Activated T-cell treated with anti-CD3 and anti-CD28 coated beads, Interleukin-2, amount 50 U/mL, for 4 hours (primary cell): ENCODE data around the gene CTR9. TPM values are rescaled to one million over a fixed set of nuclear protein-coding genes. Genes with fewer than 3 reads are reported as not detected.
"Not testable (repeated sequence)": the region's sequence is repeated elsewhere in the genome, so short reads cannot be mapped to it uniquely, and the experiment has no call there.

Experiments
- ATAC-seq, 2 donors: fragments of 200-7000 bp; cut with Tn5 transposase; one replicate each; pipeline ENCODE4 v1.10.0; 2021
- DNase-seq: peaks from one replicate; pipeline ENCODE4 v3.0.0-alpha.2; 2020
- H3K27me3 Mint-ChIP-seq: one replicate; pipeline ENCODE4 v1.8.0; 2021; ENCODE audit warnings: low read depth, mixed read lengths
- H3K36me3 Mint-ChIP-seq: one replicate; pipeline ENCODE4 v1.8.0; 2022; ENCODE audit warnings: mixed read lengths; ENCODE audit not compliant: insufficient read depth
- H3K4me1 Mint-ChIP-seq: one replicate; pipeline ENCODE4 v1.8.0; 2021; ENCODE audit warnings: low read depth, mixed read lengths
- H3K4me3 Mint-ChIP-seq: one replicate; pipeline ENCODE4 v1.8.0; 2021; ENCODE audit warnings: mild to moderate bottlenecking, moderate library complexity, mixed read lengths
- H3K9me3 Mint-ChIP-seq: one replicate; pipeline ENCODE4 v1.8.0; 2021; ENCODE audit warnings: mixed read lengths
- total RNA-seq, 3 donors: library from RNA; stranded (reverse); gene quantifications; one replicate each; pipeline ENCODE4 v1.2.1, GENCODE V29; 2021

The CTR9 gene
- total RNA-seq, 3 donors from 2014 or later = 51.9 to 56.0 (median 53.9) TPM

DNA sequence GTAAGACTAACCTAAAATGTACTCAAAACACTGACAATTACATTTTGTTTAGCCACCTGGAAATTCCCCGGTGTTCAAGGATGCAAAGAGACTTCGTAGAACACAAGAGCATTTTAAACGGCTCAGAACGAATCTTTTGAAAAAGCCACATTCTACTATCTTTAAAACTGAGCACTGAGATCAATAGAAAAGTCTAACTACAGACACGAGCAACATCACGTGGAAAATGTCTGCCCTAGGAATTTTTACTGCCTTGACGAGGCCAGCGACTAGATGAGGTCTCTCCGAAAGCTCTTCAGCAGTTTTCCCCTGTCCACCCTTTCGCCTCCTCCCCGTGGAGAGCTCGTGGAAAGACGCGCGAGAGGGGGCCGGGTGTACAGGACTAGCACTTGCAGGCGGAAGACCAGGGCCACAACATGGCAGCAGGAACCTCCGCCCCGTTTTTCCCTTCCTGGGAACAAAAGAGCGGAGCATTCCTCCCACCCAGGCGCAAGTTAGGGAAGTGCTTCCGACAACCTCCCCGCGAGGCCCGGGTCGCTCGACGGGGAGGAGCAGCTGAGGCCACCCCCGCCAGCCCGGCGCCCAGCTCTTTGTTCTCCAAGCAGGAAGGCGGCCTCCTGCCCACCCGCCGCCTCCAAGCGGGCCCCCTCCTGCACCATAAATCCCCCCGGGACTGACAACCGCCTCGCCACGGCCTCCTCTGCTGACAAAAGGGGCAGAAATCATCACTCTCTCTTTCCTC lies 56.6 kb downstream of the CTR9 start:
- ATAC-seq = peak in 1 of 2 donors; percentile 2
- peak; percentile 40 for DNase-seq
- H3K27me3 Mint-ChIP-seq = no peaks in the 10 kb centered on the region
- H3K9me3 Mint-ChIP-seq = no peaks in the 10 kb centered on the region
- H3K4me1 Mint-ChIP-seq = peaks cover 50% of the 10 kb centered on the region
- H3K4me3 Mint-ChIP-seq = peak overlapping the region; percentile 86
- peaks cover 41% of the 10 kb centered on the region for H3K36me3 Mint-ChIP-seq

GRCh38 chr11:10808235-10808552 lies 57.1 kb downstream of the CTR9 start:
- ATAC-seq = peak in 1 of 2 donors; percentile 0
- H3K4me3 Mint-ChIP-seq = peak overlapping the region; percentile 86
- H3K9me3 Mint-ChIP-seq = no peaks in the 10 kb centered on the region
- peaks cover 41% of the 10 kb centered on the region for H3K36me3 Mint-ChIP-seq
- H3K27me3 Mint-ChIP-seq = no peaks in the 10 kb centered on the region
- no peak for DNase-seq
- H3K4me1 Mint-ChIP-seq = peaks cover 49% of the 10 kb centered on the region

- ATAC-seq = peak; percentile 94 to 95
- H3K9me3 Mint-ChIP-seq = no peaks in the 10 kb centered on the region
- DNase-seq = peak; percentile 97
- peak within 1 kb of the TSS; percentile 86 for H3K4me3 Mint-ChIP-seq
- no peaks in the 10 kb centered on the region for H3K27me3 Mint-ChIP-seq
- H3K4me1 Mint-ChIP-seq = peaks cover 44% of the 10 kb centered on the region
- peaks cover 36% of the 10 kb centered on the region for H3K36me3 Mint-ChIP-seq
Measured at GRCh38 chr11:10808553-10809372, 57.7 kb downstream of the CTR9 start, which contains the start of gene EIF4G2. Gene EIF4G2 (minus strand): TSS chr11:10808926.

- peaks cover 28% of the 10 kb centered on the region for H3K36me3 Mint-ChIP-seq
- DNase-seq = no peak
- H3K4me1 Mint-ChIP-seq = peaks cover 36% of the 10 kb centered on the region
- peak overlapping the region; percentile 86 for H3K4me3 Mint-ChIP-seq
- no peaks in the 10 kb centered on the region for H3K9me3 Mint-ChIP-seq
- peak; percentile 21 to 30 for ATAC-seq
- H3K27me3 Mint-ChIP-seq = no peaks in the 10 kb centered on the region
Measured at GRCh38 chr11:10809373-10810160, 58.5 kb downstream of the CTR9 start.

- no peaks in the 10 kb centered on the region for H3K36me3 Mint-ChIP-seq
- H3K4me3 Mint-ChIP-seq = no peak overlapping the region
- peaks cover 10% of the 10 kb centered on the region for H3K4me1 Mint-ChIP-seq
- DNase-seq (no peak), ATAC-seq (no peak)
- peaks cover 6% of the 10 kb centered on the region for H3K27me3 Mint-ChIP-seq
- no peaks in the 10 kb centered on the region for H3K9me3 Mint-ChIP-seq
Measured at GRCh38 chr11:10813945-10814344, 62.9 kb downstream of the CTR9 start.

- DNase-seq (no peak), ATAC-seq (no peak)
- Mint-ChIP-seq H3K9me3 (no peaks in the 10 kb centered on the region), H3K27me3 (peaks cover 6% of the 10 kb centered on the region), H3K4me3 (no peak overlapping the region), H3K4me1 (no peaks in the 10 kb centered on the region), H3K36me3 (peaks cover 5% of the 10 kb centered on the region)
Measured at GRCh38 chr11:10818594-10818993, 67.5 kb downstream of the CTR9 start.

- H3K36me3 Mint-ChIP-seq, H3K4me3 Mint-ChIP-seq, H3K9me3 Mint-ChIP-seq, DNase-seq, H3K4me1 Mint-ChIP-seq, H3K27me3 Mint-ChIP-seq, ATAC-seq: not testable (repeated sequence)
Measured at GRCh38 chr11:10822491-10822890, 71.4 kb downstream of the CTR9 start.

DNA sequence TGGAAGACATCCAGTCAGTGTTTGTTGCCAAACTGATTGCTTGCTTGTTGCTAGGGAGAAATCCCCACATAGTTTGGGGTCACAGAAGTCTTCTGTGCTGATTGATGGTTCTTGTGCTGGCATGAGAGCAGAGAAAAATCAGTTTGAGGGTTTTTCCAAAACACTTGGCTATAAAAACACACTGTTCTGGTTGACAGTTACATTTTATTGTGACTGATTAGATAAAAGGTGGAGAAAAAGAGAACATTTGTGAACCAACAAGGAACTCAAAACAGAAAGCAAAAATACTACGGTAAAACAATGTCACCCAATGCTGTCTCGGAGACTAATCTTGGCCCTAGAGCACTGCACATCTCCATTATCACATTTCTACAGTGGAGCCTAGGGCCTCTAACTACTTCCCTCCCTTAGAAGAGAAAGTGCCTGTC lies 72.1 kb downstream of the CTR9 start:
- Mint-ChIP-seq H3K36me3 (peaks cover 7% of the 10 kb centered on the region), H3K4me3 (no peak overlapping the region), H3K9me3 (no peaks in the 10 kb centered on the region), H3K4me1 (peaks cover 7% of the 10 kb centered on the region), H3K27me3 (no peaks in the 10 kb centered on the region)
- ATAC-seq (no peak), DNase-seq (no peak)

DNA sequence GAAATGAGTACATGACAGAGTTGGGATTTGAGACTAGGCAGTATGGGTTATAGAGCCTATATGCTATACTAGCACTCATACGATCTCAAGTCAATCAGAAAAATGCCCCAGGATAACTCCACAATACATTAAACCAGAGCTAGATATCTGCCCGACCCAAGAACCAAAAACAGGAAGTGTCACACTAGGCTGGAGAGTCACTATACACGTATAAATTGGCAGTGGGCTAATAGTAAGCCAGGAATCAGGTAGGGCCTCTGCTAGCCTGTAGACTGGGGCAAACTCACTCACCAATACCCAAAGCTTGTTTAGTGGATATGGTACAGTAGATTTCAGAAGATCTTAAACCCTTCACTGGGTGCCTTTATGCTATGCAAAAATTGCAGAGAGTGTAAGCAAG lies 73.8 kb downstream of the CTR9 start:
- Mint-ChIP-seq H3K27me3 (no peaks in the 10 kb centered on the region), H3K36me3 (peaks cover 7% of the 10 kb centered on the region), H3K4me3 (no peak overlapping the region), H3K4me1 (peaks cover 7% of the 10 kb centered on the region), H3K9me3 (no peaks in the 10 kb centered on the region)
- no peak for DNase-seq
- ATAC-seq = no peak

- no peaks in the 10 kb centered on the region for H3K9me3 Mint-ChIP-seq
- peaks cover 7% of the 10 kb centered on the region for H3K4me1 Mint-ChIP-seq
- H3K27me3 Mint-ChIP-seq = no peaks in the 10 kb centered on the region
- H3K36me3 Mint-ChIP-seq = peaks cover 2% of the 10 kb centered on the region
- no peak for ATAC-seq
- no peak overlapping the region for H3K4me3 Mint-ChIP-seq
- no peak for DNase-seq
Measured at GRCh38 chr11:10828402-10828801, 77.4 kb downstream of the CTR9 start.

- no peak for ATAC-seq
- Mint-ChIP-seq H3K36me3 (peaks cover 2% of the 10 kb centered on the region), H3K27me3 (no peaks in the 10 kb centered on the region), H3K4me1 (peaks cover 7% of the 10 kb centered on the region), H3K4me3 (no peak overlapping the region), H3K9me3 (no peaks in the 10 kb centered on the region)
- DNase-seq = no peak
Measured at GRCh38 chr11:10829139-10829538, 78.1 kb downstream of the CTR9 start.

Other genes with a start within 250 kb of the CTR9 start
- 10 to 100 TPM; 16.3 to 20.7 (median 18.4) TPM for gene RNF141, start 210.1 kb upstream of the CTR9 start, total RNA-seq
- gene LYVE1, start 182.6 kb upstream of the CTR9 start, total RNA-seq = under 1 TPM in 2 of 3 donors, not detected in 1; 0.27 to 0.33 TPM
- under 1 TPM; 0.08 to 0.14 (median 0.08) TPM for gene IRAG1, start 57.5 kb upstream of the CTR9 start, total RNA-seq
- gene EIF4G2, start 57.7 kb downstream of the CTR9 start, total RNA-seq = 1,000 to 10,000 TPM; 1,584 to 1,612 (median 1,605) TPM
- 10 to 100 TPM; 39.2 to 42.0 (median 39.9) TPM for gene ZBED5, start 106.8 kb downstream of the CTR9 start, total RNA-seq